PC-9 (cell line): ENCODE data around the gene TGFBR1.

Experiments used
- CTCF ChIP-seq: fragments of 200-600 bp; sonication (generic); conservative IDR thresholded peaks from 2 replicates; pipeline ENCODE4 v1.6.1; 2017; ENCODE audit warnings: mixed run types, antibody characterized with exemption, mild to moderate bottlenecking, moderate library complexity
- EZH2 ChIP-seq: fragments of 200-600 bp; sonication (generic); IDR thresholded peaks from 2 replicates; pipeline ENCODE4 v1.8.0; 2017; ENCODE audit warnings: antibody characterized with exemption, low read depth

DNA sequence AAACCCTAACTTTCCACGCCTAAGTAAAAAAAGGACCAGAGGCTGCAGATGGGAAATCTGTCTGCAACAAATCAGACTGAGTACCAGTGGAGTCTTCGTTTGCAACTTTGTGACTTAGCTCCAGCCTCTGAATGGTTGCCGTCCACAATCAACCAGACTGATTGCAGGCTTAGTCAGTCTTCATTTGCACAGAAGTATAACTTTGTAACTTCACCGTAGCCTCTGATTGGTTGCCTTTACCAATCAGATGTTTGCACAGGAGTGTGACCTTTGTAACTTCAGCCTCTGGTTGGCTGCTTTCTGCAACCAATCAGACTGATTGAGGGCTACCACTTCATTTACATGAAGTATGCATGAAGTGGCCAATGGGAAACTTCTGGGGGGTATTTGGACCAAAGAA lies 53.7 kb downstream of the TGFBR1 start:
- no peak for TF ChIP-seq CTCF
- TF ChIP-seq EZH2 = no peak
